Esophagus squamous epithelium (tissue), 5 donors: ENCODE measurements around the gene CCDC92. TPM values are rescaled to one million over a fixed set of nuclear protein-coding genes. Genes with fewer than 3 reads are reported as not detected.

Experiments used
- DNase-seq: peaks from one replicate; lab custom pipeline; 2025; lab: John Stamatoyannopoulos, UW
- H3K27ac ChIP-seq, 4 donors: fragments of 200-600 bp; sonication (generic); one replicate each; pipeline ENCODE4 v1.5.1; 2016 to 2019; ENCODE audit warnings: mild to moderate bottlenecking in 1 of 4
- H3K27me3 ChIP-seq, 4 donors: fragments of 200-600 bp; sonication (generic); 1 replicate in 3 of 4; 2 replicates in 1 of 4; pipeline versions ENCODE4 v1.5.1 to v1.6.0; 2017 to 2021; ENCODE audit warnings: antibody characterized with exemption in 1 of 4
- H3K36me3 ChIP-seq, 3 donors: fragments of 200-600 bp; sonication (generic); one replicate each; pipeline ENCODE4 v1.5.1; 2016 to 2019
- H3K4me1 ChIP-seq, 3 donors: fragments of 200-600 bp; sonication (generic); one replicate each; pipeline ENCODE4 v1.5.1; 2017 to 2019
- H3K4me3 ChIP-seq, 4 donors: fragments of 200-600 bp; sonication (generic); 1 replicate in 3 of 4; 2 replicates in 1 of 4; pipeline ENCODE4 v1.5.1; 2016 to 2019; ENCODE audit warnings: mild to moderate bottlenecking in 2 of 4, moderate library complexity in 1 of 4
- H3K9me3 ChIP-seq, 3 donors: fragments of 200-600 bp; sonication (generic); one replicate each; pipeline ENCODE4 v1.5.1; 2016 to 2019
- POLR2A ChIP-seq, 4 donors: fragments of 450-650 bp; IDR thresholded peaks; one replicate each; pipeline ENCODE4 v1.6.1; 2017; ENCODE audit warnings: antibody characterized with exemption in 4 of 4, mild to moderate bottlenecking in 4 of 4, moderate library complexity in 3 of 4
- WGBS, 2 donors: methylation state at CpG; one replicate each; pipeline ENCODE4 v1.1.5; 2018; 5-methylcytosine and 5-hydroxymethylcytosine counted together
- intact Hi-C: fragments of 100-400 bp; cut with DNase I; formaldehyde crosslinking; loops from one replicate; pipeline ENCODE4 v1.15.0; 2022
- total RNA-seq, 4 donors: library from RNA; depleted of rRNA; stranded (reverse); fragments of >200 nt; gene quantifications; one replicate each; pipeline ENCODE4 v1.1.0, GENCODE V29; 2016
- TF ChIP-seq, protein P1 (sequence below), 6 experiments: fragments of 450-650 bp in 4 of 6; fragments of 200-600 bp in 2 of 6; sonication (generic) in 2 of 6; IDR thresholded peaks; one replicate each; pipeline ENCODE4 v1.5.1; 2016 to 2019; ENCODE audit warnings: antibody characterized with exemption in 6 of 6, mild to moderate bottlenecking in 4 of 6, moderate library complexity in 4 of 6
- donor health status: DM: yes; HTN: yes; CAD: no.

Gene CCDC92
- total RNA-seq, 4 donors from 2014 or later, result 7.2 to 16.2 (median 11.4) TPM

DNA sequence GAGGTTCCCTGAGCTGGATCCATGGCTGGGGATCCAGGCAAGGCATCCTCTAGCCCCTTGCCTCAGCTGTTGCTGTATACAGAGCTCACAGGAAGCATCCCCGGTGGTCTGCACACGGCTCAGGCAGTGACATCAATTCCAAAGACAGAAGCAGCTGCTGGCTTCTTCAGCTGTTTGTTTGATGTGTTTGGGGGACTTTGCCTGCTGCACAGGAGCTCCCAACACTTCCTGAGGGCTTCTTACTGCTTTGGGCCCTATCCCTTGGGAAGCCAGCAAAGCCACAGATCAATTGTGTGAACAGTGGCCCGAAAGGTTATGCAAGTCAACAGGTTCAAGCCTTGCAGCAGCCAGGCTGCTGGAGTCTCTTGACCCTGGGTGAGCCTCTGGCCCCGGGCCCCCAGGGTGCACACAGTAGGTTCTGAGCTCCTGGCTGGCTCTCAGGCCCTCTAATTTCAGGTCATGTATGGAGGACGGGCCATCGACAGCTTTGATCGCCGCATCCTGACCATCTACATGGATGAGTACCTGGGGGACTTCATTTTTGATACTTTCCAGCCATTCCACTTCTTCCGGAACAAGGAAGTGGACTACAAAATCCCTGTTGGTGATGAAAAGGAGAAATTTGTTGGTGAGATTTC, 42.6 kb downstream of the CCDC92 start:
- H3K27me3 ChIP-seq, result peaks cover 0 to 14% (median 0%) of the 10 kb centered on the region in 4 donors
- 80 to 88% methylated on average over 7 to 9 of the region's 9 CpGs for WGBS, 2 donors
- intact Hi-C loops, result no loop called here
- H3K36me3 ChIP-seq, result no peaks in the 10 kb centered on the region
- TF ChIP-seq, protein P1, sequence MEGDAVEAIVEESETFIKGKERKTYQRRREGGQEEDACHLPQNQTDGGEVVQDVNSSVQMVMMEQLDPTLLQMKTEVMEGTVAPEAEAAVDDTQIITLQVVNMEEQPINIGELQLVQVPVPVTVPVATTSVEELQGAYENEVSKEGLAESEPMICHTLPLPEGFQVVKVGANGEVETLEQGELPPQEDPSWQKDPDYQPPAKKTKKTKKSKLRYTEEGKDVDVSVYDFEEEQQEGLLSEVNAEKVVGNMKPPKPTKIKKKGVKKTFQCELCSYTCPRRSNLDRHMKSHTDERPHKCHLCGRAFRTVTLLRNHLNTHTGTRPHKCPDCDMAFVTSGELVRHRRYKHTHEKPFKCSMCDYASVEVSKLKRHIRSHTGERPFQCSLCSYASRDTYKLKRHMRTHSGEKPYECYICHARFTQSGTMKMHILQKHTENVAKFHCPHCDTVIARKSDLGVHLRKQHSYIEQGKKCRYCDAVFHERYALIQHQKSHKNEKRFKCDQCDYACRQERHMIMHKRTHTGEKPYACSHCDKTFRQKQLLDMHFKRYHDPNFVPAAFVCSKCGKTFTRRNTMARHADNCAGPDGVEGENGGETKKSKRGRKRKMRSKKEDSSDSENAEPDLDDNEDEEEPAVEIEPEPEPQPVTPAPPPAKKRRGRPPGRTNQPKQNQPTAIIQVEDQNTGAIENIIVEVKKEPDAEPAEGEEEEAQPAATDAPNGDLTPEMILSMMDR (IDR thresholded peaks at IDR 0.05), result no peak
- TF ChIP-seq POLR2A (IDR thresholded peaks at IDR 0.05), result no peak
- DNase-seq, result no peak
- no peak overlapping the region for H3K27ac ChIP-seq
- H3K4me1 ChIP-seq, result no peaks in the 10 kb centered on the region
- no peaks in the 10 kb centered on the region for H3K9me3 ChIP-seq
- no peak overlapping the region for H3K4me3 ChIP-seq

DNA sequence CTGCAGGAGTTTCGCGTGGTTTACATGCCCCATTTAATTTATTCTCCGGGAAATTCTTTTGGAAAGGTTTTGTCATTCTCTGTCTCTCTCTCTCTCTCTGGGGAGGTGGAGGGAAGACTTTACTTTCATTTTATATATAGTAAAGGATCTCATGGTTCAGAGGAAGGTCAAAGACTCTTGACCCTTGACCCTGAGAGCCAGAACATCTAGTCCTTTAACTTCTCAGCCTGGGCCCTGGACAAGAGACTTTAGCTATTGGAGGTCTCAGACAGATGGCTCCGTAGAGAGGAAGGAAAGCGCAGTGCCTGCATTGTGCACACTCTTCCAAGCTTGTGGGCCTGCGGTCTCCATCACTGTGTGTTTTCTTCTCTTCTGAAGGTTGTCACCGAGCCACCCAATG, 43.7 kb downstream of the CCDC92 start:
- no peak for DNase-seq
- intact Hi-C loops, result no loop called here
- Histone ChIP-seq H3K27ac (no peak overlapping the region), H3K4me3 (no peak overlapping the region), H3K36me3 (no peaks in the 10 kb centered on the region), H3K27me3 (peaks cover 0 to 14% (median 0%) of the 10 kb centered on the region in 4 donors), H3K9me3 (no peaks in the 10 kb centered on the region), H3K4me1 (no peaks in the 10 kb centered on the region)
- TF ChIP-seq, protein P1 (IDR thresholded peaks at IDR 0.05), result no peak
- TF ChIP-seq POLR2A (IDR thresholded peaks at IDR 0.05), result no peak
- WGBS, 2 donors, result 82 to 85% methylated on average over 4 to 7 of the region's 7 CpGs

DNA sequence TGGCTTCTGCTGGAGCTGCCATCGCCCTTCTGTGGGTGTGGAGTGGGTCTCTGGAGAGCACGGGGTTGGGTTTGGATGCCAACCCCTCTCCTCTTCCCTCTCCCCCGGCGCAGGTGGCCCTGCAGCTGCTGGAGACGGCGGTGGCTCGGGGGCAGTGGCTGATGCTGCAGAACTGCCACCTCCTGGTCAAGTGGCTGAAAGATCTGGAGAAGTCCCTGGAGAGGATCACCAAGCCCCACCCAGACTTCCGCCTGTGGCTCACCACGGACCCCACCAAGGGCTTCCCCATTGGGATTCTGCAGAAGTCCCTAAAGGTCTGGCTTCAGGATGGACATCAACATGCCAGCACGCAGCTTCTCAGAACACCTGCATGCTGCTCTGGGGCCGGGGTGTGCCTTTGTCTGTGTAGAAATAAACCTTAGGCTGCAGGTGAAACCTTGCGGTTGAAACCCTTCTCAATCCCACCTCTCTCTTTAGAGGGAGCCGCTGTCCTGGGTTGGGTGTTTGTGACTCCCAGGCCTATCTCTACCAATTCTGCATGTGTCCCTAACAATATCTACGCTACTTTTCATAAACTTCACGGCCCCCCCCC, 44.3 kb downstream of the CCDC92 start:
- intact Hi-C loops, result no loop called here
- Histone ChIP-seq H3K4me1 (no peaks in the 10 kb centered on the region), H3K36me3 (no peaks in the 10 kb centered on the region), H3K27me3 (peaks cover 0 to 14% (median 0%) of the 10 kb centered on the region in 4 donors), H3K9me3 (no peaks in the 10 kb centered on the region), H3K27ac (no peak overlapping the region), H3K4me3 (no peak overlapping the region)
- TF ChIP-seq, protein P1 (IDR thresholded peaks at IDR 0.05), result no peak
- TF ChIP-seq POLR2A (IDR thresholded peaks at IDR 0.05), result no peak
- no peak for DNase-seq
- WGBS, 2 donors, result 54 to 88% methylated on average over 6 to 8 of the region's 15 CpGs

DNA sequence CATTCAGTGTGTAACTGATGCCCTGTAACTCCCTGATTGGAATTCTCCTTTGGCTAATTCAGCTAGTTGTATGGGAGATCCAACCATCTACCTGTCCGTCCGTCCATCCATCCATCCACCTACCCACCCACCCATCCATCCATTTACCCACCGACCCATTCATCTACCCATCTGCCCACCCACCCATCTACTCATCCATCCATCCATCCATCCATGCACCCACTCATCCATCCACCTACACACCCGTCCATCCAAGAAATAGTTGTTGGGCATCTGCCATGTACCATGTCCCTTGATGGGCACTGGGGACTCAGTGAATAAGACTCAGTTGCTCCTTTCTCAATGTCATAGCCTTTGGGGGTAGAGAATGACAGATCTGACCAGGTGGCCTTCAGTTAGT, 48.1 kb downstream of the CCDC92 start:
- TF ChIP-seq POLR2A (IDR thresholded peaks at IDR 0.05), result no peak
- TF ChIP-seq, protein P1 (IDR thresholded peaks at IDR 0.05), result no peak
- 90 to 95% methylated on average over 3 to 4 of the region's 4 CpGs for WGBS, 2 donors
- H3K9me3 ChIP-seq, result no peaks in the 10 kb centered on the region

DNA sequence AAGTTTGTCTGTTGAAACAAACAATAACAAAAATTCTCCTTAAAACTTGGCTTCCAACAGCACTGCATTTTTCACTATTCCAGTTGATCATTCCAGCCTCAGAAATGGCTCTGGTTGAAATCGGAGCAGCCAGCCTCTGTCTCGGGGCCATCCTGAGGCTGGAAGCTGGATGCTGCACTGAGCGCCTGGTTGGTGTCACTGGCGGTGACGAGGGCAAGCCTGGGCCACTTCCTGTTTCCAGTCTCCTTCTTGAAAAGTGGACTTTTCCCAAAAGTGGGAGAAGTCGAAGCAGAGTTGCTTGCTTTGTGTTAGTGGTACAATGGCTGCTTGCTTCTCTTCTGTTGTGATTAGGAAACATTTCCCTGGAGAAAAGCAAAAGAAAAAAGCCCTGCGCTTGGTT, 48.7 kb downstream of the CCDC92 start:
- no peaks in the 10 kb centered on the region for H3K36me3 ChIP-seq
- H3K27ac ChIP-seq, result no peak overlapping the region
- no peaks in the 10 kb centered on the region for H3K9me3 ChIP-seq
- TF ChIP-seq, protein P1 (IDR thresholded peaks at IDR 0.05), result no peak
- TF ChIP-seq POLR2A (IDR thresholded peaks at IDR 0.05), result no peak
- H3K4me1 ChIP-seq, result no peaks in the 10 kb centered on the region
- DNase-seq, result no peak
- intact Hi-C loops, result no loop called here
- H3K27me3 ChIP-seq, result peaks cover 0 to 21% (median 0%) of the 10 kb centered on the region in 4 donors
- 70 to 90% methylated on average over 1 to 6 of the region's 7 CpGs for WGBS, 2 donors
- H3K4me3 ChIP-seq, result no peak overlapping the region

More for the DNA sequence above, 48.1 kb downstream of the CCDC92 start:
- peaks cover 0 to 21% (median 0%) of the 10 kb centered on the region in 4 donors for H3K27me3 ChIP-seq
- intact Hi-C loops, result no loop called here
- H3K4me1 ChIP-seq, result no peaks in the 10 kb centered on the region
- no peak for DNase-seq
- H3K27ac ChIP-seq, result no peak overlapping the region
- no peaks in the 10 kb centered on the region for H3K36me3 ChIP-seq
- H3K4me3 ChIP-seq, result no peak overlapping the region
